Bronchial smooth muscle cell (primary cell): ENCODE measurements around the gene PITPNB. TPM values are rescaled to one million over a fixed set of nuclear protein-coding genes. Genes with fewer than 3 reads are reported as not detected.

ENCODE experiments used
- total RNA-seq: library from RNA; depleted of rRNA; stranded (reverse); fragments of >200 nt; gene quantifications from 2 replicates; pipeline ENCODE4 v1.2.1, GENCODE V29; 2014

PITPNB gene
- 19.7 TPM in 2 replicates for total RNA-seq

DNA sequence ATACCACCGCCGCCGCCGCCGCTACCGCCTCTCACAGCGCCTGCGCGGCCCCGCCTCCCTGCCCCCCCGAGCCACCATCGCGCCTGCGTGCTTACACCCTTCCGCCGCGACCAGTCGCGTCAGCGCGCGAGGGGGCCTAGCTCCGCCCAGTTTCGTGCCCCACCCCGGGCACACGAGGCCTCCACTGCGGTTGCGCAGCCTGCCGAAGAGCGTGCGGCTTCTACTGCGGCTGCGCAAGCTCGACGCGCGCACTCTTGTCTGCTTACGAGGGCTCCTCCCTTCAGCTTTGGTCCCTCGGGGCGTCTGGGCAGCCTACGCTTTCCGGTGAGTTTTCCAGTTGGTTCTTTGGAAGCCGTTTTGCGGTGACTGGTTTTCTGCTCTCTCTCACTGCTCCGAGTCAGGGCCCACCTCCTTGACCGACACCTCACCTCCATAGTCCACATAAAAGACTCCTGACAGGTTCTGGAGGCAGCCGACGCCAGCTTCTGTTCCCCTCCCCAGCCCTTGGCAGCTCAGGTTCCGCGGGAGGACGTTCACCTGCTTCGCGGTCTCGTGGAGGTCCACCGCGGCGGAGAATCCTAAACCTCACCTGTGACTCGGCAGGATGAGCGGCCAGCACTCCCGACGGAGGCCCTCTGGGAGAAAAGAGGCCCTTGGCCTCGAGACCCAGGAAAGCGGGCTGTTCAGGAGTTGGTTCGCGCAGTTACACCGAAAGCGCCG, at the start of gene PITPNB:
Gene PITPNB, minus strand, starts transcription at position 35 of the 720 bp plus-strand sequence. CDS start 65 bp downstream, outside the sequence.

Other genes starting within 250 kb of the PITPNB start
- gene MN1, start 117.5 kb downstream of the PITPNB start, total RNA-seq = 4.6 and 9.3 TPM in 2 replicates